ENCODE results near the gene BMPR1A. TPM values are rescaled to one million over a fixed set of nuclear protein-coding genes. Genes with fewer than 3 reads are reported as not detected.

The BMPR1A gene
- total and polyA plus RNA-seq, 9 of the 15 experiments (the other 6 are each of a cell fraction or from before 2014, with no cell fraction given): 1.6 to 17.5 (median 9.1) TPM

- TF ChIP-seq NR1H2 (CRISPR knock-in tag; IDR thresholded peaks at IDR 0.05) (no peak), DMBX1 (CRISPR knock-in tag; IDR thresholded peaks at IDR 0.05; ENCODE audit: borderline replicate concordance) (no peak), FOXM1 (IDR thresholded peaks at IDR 0.05; ENCODE audit: low read depth) (peak; percentile 69), FOXM1 (CRISPR knock-in tag; IDR thresholded peaks at IDR 0.05; ENCODE audit: low read depth) (no peak), SP2 (IDR thresholded peaks at IDR 0.05; ENCODE audit: extremely low read depth, low read depth, low read length, poor library complexity, severe bottlenecking) (no peak), HNRNPH1 (optimal IDR thresholded peaks at IDR 0.05; ENCODE audit: low read depth, low read length) (no peak), FOXJ2 (tag; IDR thresholded peaks at IDR 0.05) (no peak), GATA2 (CRISPR knock-in tag; IDR thresholded peaks at IDR 0.05) (peak; percentile 75), HSF4 (CRISPR knock-in tag; IDR thresholded peaks at IDR 0.05; ENCODE audit: borderline replicate concordance) (no peak), ZNF197 (CRISPR knock-in tag; IDR thresholded peaks at IDR 0.05; ENCODE audit: low read depth) (no peak), MITF (IDR thresholded peaks at IDR 0.05) (no peak), ZNF76 (CRISPR knock-in tag; IDR thresholded peaks at IDR 0.05; ENCODE audit: borderline replicate concordance) (no peak), TFAP4 (CRISPR knock-in tag; IDR thresholded peaks at IDR 0.05; ENCODE audit: borderline replicate concordance) (no peak), FOXK2 (conservative IDR thresholded peaks at IDR 0.05 in 1 of 2, IDR thresholded peaks at IDR 0.05 in 1 of 2; ENCODE audit: low read depth in 2 of 2) (no peak), GTF2B (IDR thresholded peaks at IDR 0.05; ENCODE audit: extremely low read depth, insufficient read length) (no peak)
Measured at GRCh38 chr10:86888585-86889381, 132.4 kb downstream of the BMPR1A start (continued).

Data from K562 (cell line).